ENCODE data around the gene SPATA31C1. TPM values are rescaled to one million over a fixed set of nuclear protein-coding genes. Genes with fewer than 3 reads are reported as not detected.
"Not testable (repeated sequence)": the region's sequence is repeated elsewhere in the genome, so short reads cannot be mapped to it uniquely, and the experiment has no call there.

SPATA31C1 gene
- total RNA-seq (2021) = 0.15 TPM in 2 replicates
- long read RNA-seq, partial matches to known transcripts = 0 of 1 reads
- long read RNA-seq, other reads (novel, unspliced or antisense) = 1 of 1 reads

DNA sequence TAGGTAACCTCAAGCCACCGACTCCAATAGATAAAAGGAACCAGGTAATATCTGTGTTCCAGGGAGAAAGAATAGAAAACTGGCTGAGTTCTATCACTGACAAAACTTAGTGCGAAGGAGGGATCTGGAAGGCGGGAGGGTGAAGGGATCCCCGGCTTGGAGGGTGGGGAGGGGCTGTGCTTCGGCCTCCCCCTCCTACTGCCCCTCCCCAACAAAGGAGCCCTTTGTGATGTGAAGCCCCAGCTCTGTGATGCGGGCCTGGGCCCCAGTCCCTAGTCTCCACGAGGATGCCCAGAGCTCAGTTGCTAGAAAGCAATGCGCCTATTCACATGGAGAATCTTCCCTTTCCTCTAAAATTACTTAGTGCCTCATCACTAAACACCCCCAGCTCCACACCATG is at the start of gene SPATA31C1:
TSS of gene SPATA31C1 (plus strand) at position 301 of the 400 bp plus-strand sequence.
- WGBS (ENCODE audit: extremely low coverage, insufficient read length, low lambda C conversion rate) = no CpG with 5 or more reads among the region's 8 CpGs
- not testable (repeated sequence) for H3K4me1 ChIP-seq (ENCODE audit: insufficient read depth, low read length); H2BK12ac ChIP-seq (ENCODE audit: insufficient read length, low read depth, low read length); H2BK15ac ChIP-seq (ENCODE audit: low read depth, low read length); H3K4me2 ChIP-seq (ENCODE audit: insufficient read depth, insufficient read length, low read length); H3K14ac ChIP-seq (ENCODE audit: insufficient read depth, low read length); H3K4me1 Mint-ChIP-seq; H3T11ph ChIP-seq (ENCODE audit: low read length); H3K23ac ChIP-seq (ENCODE audit: insufficient read length, low read depth, low read length); H3K4me3 Mint-ChIP-seq; DNase-seq; H4K91ac ChIP-seq (ENCODE audit: insufficient read length, low read depth, low read length); H3K27ac Mint-ChIP-seq; H2AFZ ChIP-seq (ENCODE audit: low read length); H3K9me3 Mint-ChIP-seq; H3K79me2 ChIP-seq (ENCODE audit: insufficient read depth, low read length); H2AK5ac ChIP-seq (ENCODE audit: insufficient read length, low read length); H3K23me2 ChIP-seq (ENCODE audit: insufficient read length, low read depth, low read length, poor library complexity, severe bottlenecking); H3K27me3 ChIP-seq (ENCODE audit: insufficient read depth, low read length); H3K27ac ChIP-seq (ENCODE audit: insufficient read length, low read depth, low read length); H3K4ac ChIP-seq (ENCODE audit: low read depth, low read length); H3K79me1 ChIP-seq (ENCODE audit: insufficient read depth, low read depth, low read length, poor library complexity, severe bottlenecking); H2BK20ac ChIP-seq (ENCODE audit: low read depth, low read length, poor library complexity, severe bottlenecking); H4K8ac ChIP-seq (replicated peaks; ENCODE audit: insufficient read length, low read depth, low read length); H3K18ac ChIP-seq (ENCODE audit: insufficient read length, low read depth, low read length); H3K36me3 Mint-ChIP-seq (ENCODE audit: insufficient read depth in 1 of 3, low read depth in 3 of 3); H3K56ac ChIP-seq (ENCODE audit: insufficient read length, low read depth, low read length); H2BK5ac ChIP-seq (ENCODE audit: insufficient read length, low read length); H3K9me3 ChIP-seq (ENCODE audit: control insufficient read depth, low read depth, low read length); H4K20me1 ChIP-seq (ENCODE audit: control insufficient read depth, insufficient read depth, insufficient read length); H2BK120ac ChIP-seq (ENCODE audit: low read depth, low read length, poor library complexity, severe bottlenecking); H3K9ac ChIP-seq (ENCODE audit: extremely low read depth, insufficient read length, low read length); H4K5ac ChIP-seq (ENCODE audit: insufficient read length, low read depth, low read length); H3K27me3 Mint-ChIP-seq (ENCODE audit: low read depth)

Data from H9 (cell line).